Thoracic aorta (tissue), 2 donors: ENCODE measurements around the gene DGUOK. TPM values are rescaled to one million over a fixed set of nuclear protein-coding genes. Genes with fewer than 3 reads are reported as not detected.

ENCODE experiments used
- ATAC-seq: fragments of 150-250 bp; one replicate; pipeline ENCODE4 v1.8.0; 2017; ENCODE audit warnings: low read depth; ENCODE audit not compliant: insufficient number of reproducible peaks, low FRiP score
- DNase-seq: peaks from one replicate; pipeline ENCODE4 v3.0.0-alpha.2; 2020; ENCODE audit warnings: low spot score
- H3K27ac ChIP-seq, 2 donors: fragments of 200-600 bp; sonication (generic); 1 replicate in 1 of 2; 2 replicates in 1 of 2; pipeline ENCODE4 v1.5.1; 2016; ENCODE audit warnings: mild to moderate bottlenecking in 2 of 2, moderate library complexity in 2 of 2
- H3K27me3 ChIP-seq: fragments of 200-600 bp; sonication (generic); replicated peaks from 2 replicates; pipeline ENCODE4 v1.6.0; 2016; ENCODE audit warnings: mild to moderate bottlenecking; ENCODE audit not compliant: insufficient read depth
- H3K36me3 ChIP-seq: fragments of 200-600 bp; sonication (generic); one replicate; pipeline ENCODE4 v1.5.1; 2016
- H3K4me1 ChIP-seq, 2 donors: fragments of 200-600 bp; sonication (generic); 1 replicate in 1 of 2; 2 replicates in 1 of 2; pipeline versions ENCODE4 v1.5.1 to v1.6.0; 2016; ENCODE audit warnings: low read depth in 2 of 2, mild to moderate bottlenecking in 1 of 2; ENCODE audit not compliant: control insufficient read depth in 1 of 2
- H3K4me3 ChIP-seq: fragments of 200-600 bp; sonication (generic); 2 replicates; pipeline ENCODE4 v1.5.1; 2016; ENCODE audit warnings: mild to moderate bottlenecking
- H3K9me3 ChIP-seq: fragments of 200-600 bp; sonication (generic); 2 replicates; pipeline ENCODE4 v1.5.1; 2016
- CTCF ChIP-seq: fragments of 200-600 bp; sonication (generic); IDR thresholded peaks from one replicate; pipeline ENCODE4 v1.5.1; 2019; ENCODE audit warnings: antibody characterized with exemption
- total RNA-seq, 2 donors: library from RNA; depleted of rRNA; stranded (reverse); fragments of >200 nt; gene quantifications; one replicate each; pipeline versions ENCODE4 v1.1.0 to v1.2.3, GENCODE V29; 2016

DGUOK gene
- total RNA-seq, 2 donors from 2014 or later: 20.8 to 36.2 TPM

GRCh38 chr2:74002505-74003421, 76.1 kb downstream of the DGUOK start:
- ATAC-seq: peak; percentile 82
- Histone ChIP-seq H3K4me3 (peak overlapping the region; percentile 87), H3K9me3 (no peaks in the 10 kb centered on the region), H3K27me3 (no peaks in the 10 kb centered on the region), H3K36me3 (no peaks in the 10 kb centered on the region), H3K4me1 (peaks cover 6 to 40% of the 10 kb centered on the region in 2 donors), H3K27ac (peak overlapping the region in 1 of 2 donors; percentile 63)
- DNase-seq: no peak
- no peak for TF ChIP-seq CTCF

- DNase-seq: peak; percentile 79
- H3K4me1 ChIP-seq: peaks cover 6 to 40% of the 10 kb centered on the region in 2 donors
These were observed 77.0 kb downstream of the DGUOK start for GRCh38 chr2:74003494-74004211.

GRCh38 chr2:74004212-74005182, 77.8 kb downstream of the DGUOK start:
- H3K36me3 ChIP-seq: no peaks in the 10 kb centered on the region
- ATAC-seq (no peak), DNase-seq (no peak)
- no peaks in the 10 kb centered on the region for H3K27me3 ChIP-seq
- H3K9me3 ChIP-seq: no peaks in the 10 kb centered on the region
- no peak overlapping the region for H3K27ac ChIP-seq
- H3K4me3 ChIP-seq: peak overlapping the region; percentile 87
- no peak for TF ChIP-seq CTCF
- H3K4me1 ChIP-seq: peaks cover 6 to 40% of the 10 kb centered on the region in 2 donors

More at GRCh38 chr2:74003494-74004211, 77.0 kb downstream of the DGUOK start:
- ATAC-seq: peak; percentile 31
- H3K36me3 ChIP-seq: no peaks in the 10 kb centered on the region
- no peaks in the 10 kb centered on the region for H3K27me3 ChIP-seq
- no peak for TF ChIP-seq CTCF
- H3K27ac ChIP-seq: no peak overlapping the region
- no peaks in the 10 kb centered on the region for H3K9me3 ChIP-seq
- H3K4me3 ChIP-seq: peak overlapping the region; percentile 87

- ATAC-seq: no peak
- Histone ChIP-seq H3K36me3 (no peaks in the 10 kb centered on the region), H3K27ac (no peak overlapping the region), H3K27me3 (no peaks in the 10 kb centered on the region), H3K4me1 (peaks cover 6 to 30% of the 10 kb centered on the region in 2 donors), H3K4me3 (no peak overlapping the region), H3K9me3 (no peaks in the 10 kb centered on the region)
- DNase-seq: no peak
- no peak for TF ChIP-seq CTCF
These were observed 79.1 kb downstream of the DGUOK start for GRCh38 chr2:74005786-74006185.
